K562 (cell line): ENCODE results near the gene TTLL10. TPM values are rescaled to one million over a fixed set of nuclear protein-coding genes. Genes with fewer than 3 reads are reported as not detected.
A peak's percentile ranks its signal among the peaks of the same experiment; 100 is the strongest.

Experiments
- ARID3B ChIP-seq: fragments of 250-450 bp; sonication (Bioruptor Pico); IDR thresholded peaks from 2 replicates; pipeline ENCODE4 v1.4.0; 2020; ENCODE audit warnings: borderline replicate concordance
- GATAD2B ChIP-seq: fragments of 450-650 bp; IDR thresholded peaks from 2 replicates; pipeline ENCODE4 v1.6.1; 2017; ENCODE audit warnings: mild to moderate bottlenecking, borderline replicate concordance
- KDM5B ChIP-seq: fragments of 200-600 bp; sonication (generic); IDR thresholded peaks from 2 replicates; pipeline ENCODE4 v1.6.1; 2012; ENCODE audit warnings: low read depth, mild to moderate bottlenecking, moderate library complexity, low read length, control low read depth, inconsistent platforms; ENCODE audit not compliant: insufficient replicate concordance
- REST ChIP-seq, 2 experiments: fragments of 450-650 bp; formaldehyde crosslinking in 1 of 2; IDR thresholded peaks; 2 replicates each; pipeline versions ENCODE4 v1.4.0 to v1.6.1; 2014 to 2020; ENCODE audit warnings: mild to moderate bottlenecking in 2 of 2, borderline replicate concordance in 1 of 2, low read depth in 1 of 2
- TARDBP ChIP-seq: fragments of 450-650 bp; IDR thresholded peaks from 2 replicates; pipeline ENCODE4 v1.6.1; 2016
- TGIF2 ChIP-seq: sonication (generic); formaldehyde crosslinking; IDR thresholded peaks from 2 replicates; pipeline ENCODE4 v1.8.1; 2022; ENCODE audit warnings: mild to moderate bottlenecking, missing genetic modification reagents, moderate library complexity
- TRIM28 ChIP-seq: fragments of 450-650 bp; IDR thresholded peaks from 2 replicates; pipeline ENCODE4 v1.6.1; 2017
- UBTF ChIP-seq, 2 experiments: IDR thresholded peaks; 2 replicates each; pipeline ENCODE4 v1.6.1; 2012; ENCODE audit warnings: improper control_type of control experiment in 2 of 2, low read depth in 2 of 2, low read length in 2 of 2, borderline replicate concordance in 1 of 2
- ZBTB17 ChIP-seq: fragments of 450-650 bp; formaldehyde crosslinking; IDR thresholded peaks from 2 replicates; pipeline ENCODE4 v1.4.0; 2020; ENCODE audit warnings: mild to moderate bottlenecking
- ZBTB49 ChIP-seq: sonication (generic); formaldehyde crosslinking; IDR thresholded peaks from 2 replicates; pipeline ENCODE4 v1.8.0; 2022; ENCODE audit warnings: missing genetic modification reagents, mild to moderate bottlenecking, borderline replicate concordance
- ZNF584 ChIP-seq: fragments of 200-800 bp; sonication (Bioruptor generic); IDR thresholded peaks from 2 replicates; pipeline ENCODE4 v1.6.1; 2016; ENCODE audit warnings: low read depth, mild to moderate bottlenecking, missing genetic modification characterization, missing compliant biosample characterization
- polyA plus RNA-seq, 8 experiments: library from polyadenylated mRNA; depleted of rRNA in 4 of 8; stranded (reverse) in 5 of 8; unstranded in 3 of 8; fragments of >200 nt; fragmentation: Nextera tagmentation in 2 of 8; fragmentation: Illumina TruSeq in 1 of 8; extraction: Ambion mirVana in 2 of 8; extraction: Trizol in 1 of 8; gene quantifications; 2 replicates each; pipeline versions ENCODE4 v1.2.1 to v1.2.3, GENCODE V29; 2011 to 2014; ENCODE audit warnings: inconsistent platforms in 1 of 8, missing spikeins in 1 of 8
- total RNA-seq, 7 experiments: library from RNA; depleted of rRNA in 6 of 7; stranded (reverse); fragments of >200 nt in 6 of 7; fragmentation: Illumina TruSeq in 2 of 7; extraction: Trizol in 2 of 7; gene quantifications; 2 replicates each; pipeline versions ENCODE4 v1.2.1 to v1.2.3, GENCODE V29; 2011 to 2021; ENCODE audit warnings: low replicate concordance in 1 of 7

Gene TTLL10
- total and polyA plus RNA-seq, 9 of the 15 experiments (the other 6 are each of a cell fraction or from before 2014, with no cell fraction given) = not detected

GRCh38 chr1:1157914-1158710 lies 15.6 kb upstream of the TTLL10 start (continued):
- TF ChIP-seq REST (IDR thresholded peaks at IDR 0.05; ENCODE audit: borderline replicate concordance) (no peak), REST (CRISPR knock-in tag; IDR thresholded peaks at IDR 0.05; ENCODE audit: low read depth) (0 out of 2 replicates have a peak, but pooled peaks have one; percentile 3), TARDBP (no peak), UBTF (IDR thresholded peaks at IDR 0.05; ENCODE audit: borderline replicate concordance in 1 of 2, low read depth in 2 of 2, low read length in 2 of 2) (peak in 1 of 2 experiments; percentile 42; a peak in 2 of 4 replicates), TGIF2 (CRISPR knock-in tag) (no peak), KDM5B (peak; percentile 21), TRIM28 (no peak), ZNF584 (CRISPR knock-in tag) (peak; percentile 67; the same call in 1 of the 2 replicates), ZBTB49 (CRISPR knock-in tag) (no peak), ARID3B (CRISPR knock-in tag) (0 out of 2 replicates have a peak, but pooled peaks have one; percentile 74), GATAD2B (0 out of 2 replicates have a peak, but pooled peaks have one; percentile 11), ZBTB17 (0 out of 2 replicates have a peak, but pooled peaks have one; percentile 61)
